ENCODE measurements around the gene HOXA6. TPM values are rescaled to one million over a fixed set of nuclear protein-coding genes. Genes with fewer than 3 reads are reported as not detected.

Gene HOXA6
- total RNA-seq, 1 experiment from 2014 or later: not detected

DNA sequence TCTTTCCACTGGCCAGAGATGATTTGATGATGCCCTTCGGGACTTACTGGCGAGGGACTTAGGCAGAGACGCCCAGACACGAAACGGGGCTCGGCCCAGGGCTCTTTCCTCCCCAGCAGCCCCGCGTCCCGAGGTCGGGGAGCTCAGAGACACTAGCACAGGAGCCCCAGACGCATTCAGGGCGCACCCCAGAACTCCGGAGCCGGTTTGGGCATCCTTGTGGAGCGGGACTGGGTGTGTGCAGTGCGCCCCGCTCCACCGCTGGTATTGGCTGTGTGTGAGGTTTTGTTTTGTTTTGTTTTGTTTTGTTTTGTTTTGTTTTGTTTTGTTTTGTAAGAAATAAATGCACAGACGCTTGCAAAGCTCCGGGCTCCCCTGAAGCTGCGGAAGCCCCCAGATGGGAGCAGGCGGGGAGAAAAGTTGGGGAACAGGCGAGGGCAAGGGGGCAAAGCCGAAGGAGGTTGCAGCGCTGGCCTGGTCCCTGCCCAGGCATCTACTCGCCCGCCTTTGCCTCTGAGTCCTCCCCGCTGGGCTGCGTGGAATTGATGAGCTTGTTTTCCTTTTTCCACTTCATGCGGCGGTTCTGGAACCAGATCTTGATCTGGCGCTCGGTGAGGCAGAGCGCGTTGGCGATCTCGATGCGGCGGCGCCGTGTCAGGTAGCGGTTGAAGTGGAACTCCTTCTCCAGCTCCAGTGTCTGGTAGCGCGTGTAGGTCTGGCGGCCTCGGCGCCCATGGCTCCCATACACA is 2.2 kb downstream of the HOXA6 start:
- Histone ChIP-seq H2BK20ac (ENCODE audit: low read depth, low read length, poor library complexity, severe bottlenecking) (no peak overlapping the region), H3K18ac (ENCODE audit: insufficient read length, low read depth, low read length) (no peak overlapping the region), H4K20me1 (ENCODE audit: control insufficient read depth, insufficient read depth, insufficient read length) (no peaks in the 10 kb centered on the region), H3K79me2 (ENCODE audit: insufficient read depth, low read length) (no peaks in the 10 kb centered on the region), H3K79me1 (ENCODE audit: insufficient read depth, low read depth, low read length, poor library complexity, severe bottlenecking) (no peaks in the 10 kb centered on the region), H2BK5ac (ENCODE audit: insufficient read length, low read length) (no peak overlapping the region), H3K4me1 (ENCODE audit: insufficient read depth, low read length) (no peaks in the 10 kb centered on the region), H3K56ac (ENCODE audit: insufficient read length, low read depth, low read length) (no peak overlapping the region), H3K4me2 (ENCODE audit: insufficient read depth, insufficient read length, low read length) (no peak overlapping the region), H3K23ac (ENCODE audit: insufficient read length, low read depth, low read length) (no peak overlapping the region), H2BK15ac (ENCODE audit: low read depth, low read length) (no peak overlapping the region), H3T11ph (ENCODE audit: low read length) (no peak overlapping the region), H3K4ac (ENCODE audit: low read depth, low read length) (no peak overlapping the region), H3K9me3 (ENCODE audit: control insufficient read depth, low read depth, low read length) (no peaks in the 10 kb centered on the region), H3K27me3 (ENCODE audit: insufficient read depth, low read length) (peaks cover 96% of the 10 kb centered on the region), H3K9ac (ENCODE audit: extremely low read depth, insufficient read length, low read length) (no peak overlapping the region), H3K14ac (ENCODE audit: insufficient read depth, low read length) (no peak overlapping the region), H3K23me2 (ENCODE audit: insufficient read length, low read depth, low read length, poor library complexity, severe bottlenecking) (peaks cover 14% of the 10 kb centered on the region), H3K27ac (ENCODE audit: insufficient read length, low read depth, low read length) (no peak overlapping the region), H2AFZ (ENCODE audit: low read length) (no peak overlapping the region), H2AK5ac (ENCODE audit: insufficient read length, low read length) (no peak overlapping the region), H2BK12ac (ENCODE audit: insufficient read length, low read depth, low read length) (no peak overlapping the region), H4K8ac (replicated peaks; ENCODE audit: insufficient read length, low read depth, low read length) (no peak overlapping the region), H4K5ac (ENCODE audit: insufficient read length, low read depth, low read length) (no peak overlapping the region), H4K91ac (ENCODE audit: insufficient read length, low read depth, low read length) (no peak overlapping the region), H2BK120ac (ENCODE audit: low read depth, low read length, poor library complexity, severe bottlenecking) (no peak overlapping the region)
- DNase-seq: no peak
- H3K4me3 Mint-ChIP-seq: no peak overlapping the region
- H3K9me3 Mint-ChIP-seq: peaks cover 19 to 28% of the 10 kb centered on the region in 2 experiments
- peaks cover 5 to 23% of the 10 kb centered on the region in 2 experiments for H3K4me1 Mint-ChIP-seq
- TF ChIP-seq, protein P1, sequence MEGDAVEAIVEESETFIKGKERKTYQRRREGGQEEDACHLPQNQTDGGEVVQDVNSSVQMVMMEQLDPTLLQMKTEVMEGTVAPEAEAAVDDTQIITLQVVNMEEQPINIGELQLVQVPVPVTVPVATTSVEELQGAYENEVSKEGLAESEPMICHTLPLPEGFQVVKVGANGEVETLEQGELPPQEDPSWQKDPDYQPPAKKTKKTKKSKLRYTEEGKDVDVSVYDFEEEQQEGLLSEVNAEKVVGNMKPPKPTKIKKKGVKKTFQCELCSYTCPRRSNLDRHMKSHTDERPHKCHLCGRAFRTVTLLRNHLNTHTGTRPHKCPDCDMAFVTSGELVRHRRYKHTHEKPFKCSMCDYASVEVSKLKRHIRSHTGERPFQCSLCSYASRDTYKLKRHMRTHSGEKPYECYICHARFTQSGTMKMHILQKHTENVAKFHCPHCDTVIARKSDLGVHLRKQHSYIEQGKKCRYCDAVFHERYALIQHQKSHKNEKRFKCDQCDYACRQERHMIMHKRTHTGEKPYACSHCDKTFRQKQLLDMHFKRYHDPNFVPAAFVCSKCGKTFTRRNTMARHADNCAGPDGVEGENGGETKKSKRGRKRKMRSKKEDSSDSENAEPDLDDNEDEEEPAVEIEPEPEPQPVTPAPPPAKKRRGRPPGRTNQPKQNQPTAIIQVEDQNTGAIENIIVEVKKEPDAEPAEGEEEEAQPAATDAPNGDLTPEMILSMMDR (conservative IDR thresholded peaks at IDR 0.05): no peak
- no peaks in the 10 kb centered on the region; a peak in 3 of 7 replicates for H3K36me3 Mint-ChIP-seq (ENCODE audit: insufficient read depth in 1 of 3, low read depth in 3 of 3)
- no CpG with 5 or more reads among the region's 47 CpGs for WGBS (ENCODE audit: extremely low coverage, insufficient read length, low lambda C conversion rate)
- peaks cover 100% of the 10 kb centered on the region for H3K27me3 Mint-ChIP-seq (ENCODE audit: low read depth)
- H3K27ac Mint-ChIP-seq: no peak overlapping the region

Measured in H9 (cell line).